ENCODE measurements around the gene CNIH3.
"Not testable (repeated sequence)": the region's sequence is repeated elsewhere in the genome, so short reads cannot be mapped to it uniquely, and the experiment has no call there.

CNIH3 gene

DNA sequence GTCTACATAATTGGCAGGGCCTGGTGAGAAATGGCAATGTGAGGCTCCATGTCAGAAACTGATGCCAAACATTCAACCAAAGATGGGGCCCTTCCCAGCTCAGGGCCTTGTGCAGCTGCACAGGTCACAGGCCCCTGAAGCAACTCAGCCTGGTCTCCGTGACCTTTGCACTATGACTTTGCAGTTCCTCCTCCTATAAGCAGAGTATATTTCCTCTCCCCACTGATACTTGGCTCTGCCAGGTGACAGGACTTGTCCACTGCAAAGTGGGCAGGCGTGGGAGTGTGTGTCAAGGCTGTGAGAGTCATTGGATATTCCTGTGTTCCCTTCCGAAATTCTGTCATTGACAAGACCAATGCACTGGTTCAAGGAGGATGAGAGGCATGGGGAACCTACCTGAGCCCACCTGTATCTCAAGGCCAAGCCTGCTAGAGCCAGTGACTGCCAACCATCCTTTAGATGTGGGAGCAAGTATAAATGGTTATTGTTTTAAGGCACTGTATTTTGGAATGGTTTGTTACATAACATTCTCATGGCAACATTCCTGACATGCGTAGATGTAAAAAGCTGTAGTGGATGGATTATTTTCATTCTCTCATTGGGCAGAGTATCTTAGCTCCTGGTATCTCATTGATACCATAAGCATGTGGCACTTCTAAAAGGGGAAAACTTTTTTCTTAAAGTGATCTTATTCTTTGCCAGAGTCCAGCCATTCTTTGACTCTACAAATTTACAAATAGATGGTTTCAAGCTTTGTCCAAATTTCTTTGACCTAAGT is 75.2 kb downstream of the CNIH3 start:
- no peak for DNase-seq

DNA sequence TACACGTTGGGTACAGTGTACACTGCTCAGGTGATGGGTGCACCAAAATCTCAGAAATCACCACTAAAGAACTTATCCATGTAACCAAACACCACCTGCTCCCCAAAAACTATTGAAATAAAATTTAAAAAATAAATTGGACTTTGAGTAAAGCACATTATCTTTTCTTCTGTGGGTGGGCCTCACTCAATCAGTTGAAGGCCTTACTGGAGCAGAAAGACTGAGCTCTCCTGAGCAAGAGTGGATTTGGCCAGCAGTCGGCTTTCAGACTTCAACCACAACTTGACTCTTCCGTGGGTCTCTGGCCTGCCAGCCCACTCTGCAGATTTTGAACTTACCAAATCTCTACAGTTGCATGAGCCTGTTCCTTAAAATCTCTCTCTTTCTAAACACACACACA is 78.9 kb downstream of the CNIH3 start:
- DNase-seq, result no peak

DNA sequence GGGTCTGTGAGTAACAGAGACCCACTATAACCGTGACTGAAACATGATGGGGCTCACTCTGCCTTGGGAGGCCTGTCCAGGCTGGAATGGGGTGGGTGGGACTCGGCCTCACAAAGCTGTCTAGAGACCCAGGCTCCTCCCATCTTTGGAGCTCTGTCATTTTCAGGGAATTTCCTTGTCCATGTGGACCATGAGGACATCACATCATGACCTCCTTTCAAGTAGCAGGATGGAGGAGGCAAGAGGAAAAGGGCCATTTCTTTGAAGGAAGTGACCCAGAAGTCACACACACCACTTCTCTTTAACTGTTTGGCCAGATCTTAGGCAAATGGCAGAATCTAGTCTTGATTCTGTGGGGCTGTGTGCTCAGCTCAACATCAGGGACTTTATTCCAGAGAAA is 79.9 kb downstream of the CNIH3 start:
- DNase-seq, result no peak

DNA sequence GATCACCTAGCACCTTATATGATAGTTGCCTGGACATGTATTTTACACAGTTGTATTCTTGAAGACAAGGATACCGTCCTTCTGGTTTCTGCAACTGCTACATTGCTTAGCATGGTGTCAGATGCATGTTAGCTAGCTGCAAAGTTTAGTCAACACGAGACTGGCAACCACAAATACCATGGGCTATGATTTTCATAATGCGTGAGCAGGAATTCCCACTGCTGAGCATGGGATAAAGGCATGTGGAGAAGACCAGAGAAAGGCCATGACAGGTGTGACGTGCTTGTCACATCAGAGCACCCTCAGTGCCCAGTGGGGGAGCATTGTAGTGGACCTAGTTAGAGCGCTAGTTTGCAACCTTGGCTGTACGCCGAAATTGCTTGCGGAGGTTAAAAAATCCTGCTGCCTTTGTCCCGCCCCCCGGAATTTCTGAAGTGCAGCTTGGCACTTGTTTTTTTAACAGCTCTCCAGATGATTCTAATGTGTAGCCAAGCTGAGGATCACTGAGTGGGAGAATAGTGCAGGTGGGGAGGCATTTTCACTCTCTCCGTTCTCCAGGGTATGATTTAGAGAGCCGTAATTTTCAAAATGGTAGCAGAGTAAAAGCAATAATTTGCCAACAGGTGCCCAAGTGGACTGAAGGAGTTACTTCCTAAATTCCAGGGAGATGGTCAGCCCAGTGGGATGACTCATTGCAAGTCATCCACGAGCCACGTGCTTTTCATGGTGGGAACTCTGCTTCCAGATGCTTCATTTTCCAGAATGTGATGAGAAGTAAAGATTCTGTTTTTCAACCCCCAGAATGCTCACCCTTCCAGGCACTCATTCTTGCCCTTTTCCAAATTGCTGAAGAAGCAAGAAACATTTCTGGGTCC is 81.0 kb downstream of the CNIH3 start:
- DNase-seq, result no peak

DNA sequence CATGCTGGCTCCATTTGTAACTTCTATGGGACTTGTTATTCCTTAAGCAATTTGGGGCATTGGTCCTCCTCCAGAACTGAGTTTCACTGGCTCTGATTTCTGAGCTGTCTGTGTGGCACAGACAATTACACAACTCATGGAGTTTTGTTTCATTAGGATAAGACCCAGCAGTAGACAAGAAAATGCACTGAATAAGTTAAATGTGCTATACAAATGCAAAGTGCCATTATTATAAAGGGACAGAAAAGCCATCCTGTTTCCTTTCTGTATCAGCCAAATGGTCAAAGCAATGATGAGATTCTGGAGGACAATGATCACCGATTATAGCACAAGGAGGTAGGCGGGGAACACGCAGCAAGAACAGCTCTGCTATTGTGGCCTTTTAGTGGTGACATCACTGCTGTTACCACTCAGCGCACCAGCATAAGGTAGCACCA is 81.9 kb downstream of the CNIH3 start:
- DNase-seq, result no peak

DNA sequence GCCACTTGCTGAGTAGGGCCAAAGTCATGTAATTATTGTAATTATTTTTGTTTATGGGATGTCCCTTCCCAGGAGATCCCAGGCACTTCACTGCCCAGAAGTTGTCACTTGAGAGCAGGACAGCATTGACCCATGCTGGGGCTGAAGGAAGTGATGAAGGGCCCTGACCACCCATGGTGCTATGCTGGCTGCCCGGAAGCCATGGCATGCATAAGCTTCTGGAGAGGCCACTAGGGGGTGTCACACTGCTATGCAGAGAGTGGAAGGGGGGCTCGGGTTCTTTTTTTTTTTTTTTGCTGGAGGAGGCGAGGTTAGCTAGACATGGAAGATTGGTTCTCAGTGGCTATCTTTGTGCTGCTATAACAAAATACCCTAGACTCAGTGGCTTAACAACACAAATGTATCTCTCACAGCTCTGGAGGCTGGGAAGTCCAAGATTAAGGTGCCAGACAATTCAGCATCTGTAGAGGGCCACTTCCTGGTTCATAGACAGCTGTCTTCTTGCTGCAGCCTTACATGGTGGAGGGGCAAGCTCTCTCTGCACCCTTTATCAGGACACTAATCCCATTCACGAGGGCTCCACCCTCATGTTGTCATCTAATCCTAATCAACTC is 84.9 kb downstream of the CNIH3 start:
- no peak for DNase-seq

DNA sequence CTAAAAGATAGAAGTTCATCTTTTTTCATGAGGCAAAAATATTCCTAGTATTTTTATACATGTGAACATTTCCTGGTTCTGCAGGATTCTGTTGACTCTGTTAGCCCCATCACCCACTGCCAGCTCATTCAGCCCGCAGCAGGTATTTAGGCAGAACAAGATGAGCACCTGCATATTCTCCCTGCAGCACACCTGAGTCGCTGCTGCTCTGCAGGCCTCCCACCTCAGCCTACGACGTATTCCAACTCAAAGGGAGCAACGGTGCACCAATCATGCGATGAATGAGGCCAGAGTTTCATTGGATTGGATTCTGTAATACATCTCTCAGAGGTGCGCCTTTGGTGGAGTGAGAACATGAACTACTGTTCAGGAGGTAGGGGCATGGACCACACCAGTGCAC is 87.6 kb downstream of the CNIH3 start:
- no peak for DNase-seq

DNA sequence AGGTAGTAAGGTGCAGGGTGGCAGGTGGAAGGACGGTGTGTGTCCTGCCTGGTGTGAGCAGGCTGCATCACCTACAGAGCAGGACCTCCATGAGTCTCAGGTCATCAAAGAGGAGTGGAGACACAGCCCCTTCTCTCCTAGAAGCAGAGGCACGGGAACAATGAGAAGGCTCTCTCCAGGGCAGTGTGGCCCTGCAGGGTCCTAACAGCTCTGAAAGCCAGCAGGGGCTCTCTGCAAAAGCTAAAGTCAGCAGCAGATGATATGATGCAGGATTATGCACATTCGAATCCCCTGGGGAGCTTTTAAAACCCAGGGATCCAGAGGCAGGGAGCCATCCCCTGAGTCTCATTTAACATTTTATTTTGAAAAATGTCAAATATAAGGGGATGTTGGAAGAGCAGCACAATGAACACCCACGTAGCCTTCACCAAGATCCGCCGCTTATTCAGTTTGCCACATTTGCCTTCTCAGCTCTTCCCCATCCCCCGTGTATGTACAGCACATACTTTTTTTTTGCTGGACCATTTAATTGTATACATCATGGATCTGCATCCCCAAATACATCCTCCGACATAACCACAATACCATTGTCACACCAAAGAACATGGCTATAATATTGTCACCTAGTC is 88.1 kb downstream of the CNIH3 start:
- DNase-seq, result no peak

DNA sequence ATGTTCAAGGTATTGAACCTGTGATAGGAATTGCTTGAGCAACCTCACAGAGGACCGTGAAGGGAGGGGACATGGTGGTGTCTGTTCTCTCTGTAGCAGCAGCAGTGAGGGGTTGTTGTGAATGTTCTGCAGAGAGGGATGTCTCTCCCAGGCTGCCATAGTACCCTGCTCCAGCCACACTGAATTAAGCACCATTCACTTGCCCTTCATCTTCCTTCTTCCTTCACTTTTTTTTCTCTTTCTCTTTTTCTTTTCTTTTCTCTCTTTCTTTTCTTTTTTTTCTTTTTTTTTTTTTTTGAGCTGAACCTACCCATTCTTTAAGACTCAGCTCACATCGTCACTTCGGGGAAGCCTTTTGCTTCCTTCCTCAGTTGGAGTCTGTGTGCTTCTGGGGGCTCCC is 89.5 kb downstream of the CNIH3 start:
- no peak for DNase-seq

DNA sequence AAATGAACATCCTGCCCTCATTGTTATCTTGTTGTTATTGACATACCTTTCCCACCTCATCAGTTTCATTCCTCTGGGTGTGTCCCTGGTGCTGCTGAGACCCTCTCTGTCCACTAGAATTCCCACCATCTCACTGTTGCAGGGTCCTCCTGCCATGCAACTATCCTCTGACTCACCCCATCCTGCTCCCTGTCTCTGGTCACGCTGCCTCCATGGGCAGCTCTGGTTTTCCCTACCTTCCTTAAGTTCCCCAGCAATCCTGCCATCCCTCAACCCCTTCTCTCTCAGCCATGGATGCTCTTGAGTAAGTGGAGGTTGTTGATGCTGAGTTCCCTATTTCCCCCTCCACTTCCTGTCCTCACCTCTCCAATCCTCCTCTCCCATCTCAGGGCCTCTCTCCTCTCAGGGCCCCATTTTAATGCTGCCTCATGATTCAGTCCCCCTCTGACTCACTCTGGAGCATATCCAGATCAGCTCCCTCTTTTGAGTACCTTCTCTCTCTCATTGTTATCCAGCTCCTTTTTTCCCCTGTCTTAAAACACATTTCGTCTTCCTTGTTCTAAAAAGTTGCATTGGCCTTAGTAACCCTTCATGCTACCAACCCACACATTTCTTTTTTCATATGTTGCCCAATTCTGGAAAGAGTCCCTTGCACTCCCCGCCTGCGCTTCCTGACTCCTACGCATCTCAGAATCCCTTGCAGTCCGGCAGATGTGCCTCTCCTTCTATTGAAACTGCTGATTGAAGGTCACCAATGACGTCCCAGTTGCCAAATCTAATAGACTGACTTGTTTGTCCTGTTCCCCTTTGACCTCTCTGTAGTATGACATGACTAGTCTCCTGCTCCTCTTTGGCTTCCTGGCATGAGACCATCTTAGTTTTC is 92.0 kb downstream of the CNIH3 start:
- no peak for DNase-seq

DNA sequence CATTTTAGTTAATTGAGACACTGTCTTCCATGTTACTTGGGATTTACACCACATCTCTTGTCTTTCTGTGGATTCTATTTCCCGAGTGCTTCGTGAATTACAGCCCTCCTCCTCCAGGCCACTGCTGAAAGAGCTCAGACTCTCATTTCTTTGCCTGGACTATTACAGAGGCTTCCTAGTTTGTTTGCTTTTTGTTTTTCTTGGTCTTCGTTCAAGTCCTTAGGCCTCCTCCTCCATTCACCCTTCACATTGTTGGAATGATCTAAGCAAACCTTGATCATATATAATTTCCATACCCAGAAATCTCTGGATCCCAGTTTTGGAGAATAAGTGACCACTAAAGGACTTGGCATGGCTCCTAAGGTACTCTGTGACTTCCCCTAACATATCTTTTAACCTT is 94.1 kb downstream of the CNIH3 start:
- no peak for DNase-seq

DNA sequence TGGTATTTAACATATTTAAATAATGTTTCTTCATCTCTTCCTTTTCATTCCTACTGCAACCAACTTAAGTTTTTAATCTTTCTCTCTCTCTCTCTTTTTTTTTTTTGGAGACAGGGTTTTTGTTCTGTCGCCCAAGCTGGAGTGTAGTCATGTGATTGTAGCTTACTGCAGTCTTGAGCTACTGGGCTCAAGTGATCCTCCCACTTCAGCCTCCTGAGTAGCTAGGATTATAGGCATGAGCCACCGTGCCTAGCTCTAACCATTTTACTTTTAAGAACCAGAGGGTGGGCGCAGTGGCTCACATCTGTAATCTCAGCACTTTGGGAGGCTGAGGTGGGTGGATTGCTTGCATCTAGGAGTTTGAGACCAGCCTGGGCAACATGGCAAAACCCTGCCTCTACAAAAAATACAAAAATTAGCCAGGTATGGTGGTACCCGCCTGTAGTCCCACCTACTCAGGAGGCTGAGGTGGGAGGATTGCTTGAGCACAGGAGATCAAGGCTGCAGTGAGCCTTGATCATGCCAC is 95.2 kb downstream of the CNIH3 start:
- DNase-seq, result not testable (repeated sequence)

DNA sequence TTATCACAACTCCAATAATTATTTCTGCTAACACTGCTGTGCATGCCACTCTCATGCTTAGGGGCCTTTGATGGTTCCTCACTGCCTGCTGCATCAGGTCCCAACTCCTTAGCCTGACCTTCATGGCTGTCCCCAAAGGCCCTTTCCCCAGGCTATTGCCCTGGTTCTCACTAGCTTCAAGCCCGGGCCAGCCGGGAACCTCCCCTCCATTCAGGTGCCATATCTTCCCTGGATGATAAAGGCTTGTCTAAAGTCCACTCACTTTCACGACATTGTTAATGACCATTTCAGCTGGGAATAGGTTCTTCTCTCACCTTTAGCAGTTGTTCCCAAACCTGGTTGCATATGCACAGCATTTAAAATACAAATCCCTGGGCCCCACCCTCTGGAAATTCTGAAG is 95.8 kb downstream of the CNIH3 start:
- no peak for DNase-seq

DNA sequence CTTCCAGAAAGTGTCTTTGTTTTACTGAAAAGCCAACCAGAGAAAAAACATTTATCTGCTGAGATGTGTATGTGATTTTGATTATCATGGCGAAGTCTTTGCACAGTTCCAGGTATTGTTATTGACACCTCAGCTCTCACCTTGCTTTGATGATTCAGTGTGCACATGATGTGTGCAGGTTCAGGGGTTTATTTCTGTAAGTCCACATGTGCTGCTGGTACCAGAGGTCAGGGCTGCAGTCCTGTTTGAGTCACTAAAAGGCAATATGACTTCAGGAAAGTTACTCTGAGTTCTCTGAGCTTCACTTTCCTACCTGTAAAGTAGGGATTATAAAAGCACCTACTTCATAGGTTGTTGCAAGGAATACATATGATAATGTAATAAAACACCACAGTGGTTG is 97.1 kb downstream of the CNIH3 start:
- DNase-seq, result no peak

DNA sequence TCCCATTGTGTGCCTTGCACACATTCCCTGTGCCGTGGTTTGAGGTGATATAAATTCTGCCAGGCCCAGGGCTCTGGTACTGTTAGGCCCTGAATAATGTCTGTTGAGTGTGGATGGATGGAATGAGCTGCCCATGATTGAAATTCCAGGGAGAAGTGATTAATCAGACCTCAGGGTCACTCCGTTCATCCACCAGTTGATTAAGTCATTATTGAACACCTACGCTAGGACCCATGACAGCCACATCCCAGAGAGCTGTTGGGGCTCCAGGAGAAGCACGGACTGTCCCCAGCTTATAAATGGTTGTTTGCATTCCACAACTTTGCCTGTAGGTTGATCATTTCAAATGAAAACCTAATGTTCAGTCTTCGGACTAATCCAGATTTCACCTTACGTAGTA is 98.4 kb downstream of the CNIH3 start:
- DNase-seq, result no peak

DNA sequence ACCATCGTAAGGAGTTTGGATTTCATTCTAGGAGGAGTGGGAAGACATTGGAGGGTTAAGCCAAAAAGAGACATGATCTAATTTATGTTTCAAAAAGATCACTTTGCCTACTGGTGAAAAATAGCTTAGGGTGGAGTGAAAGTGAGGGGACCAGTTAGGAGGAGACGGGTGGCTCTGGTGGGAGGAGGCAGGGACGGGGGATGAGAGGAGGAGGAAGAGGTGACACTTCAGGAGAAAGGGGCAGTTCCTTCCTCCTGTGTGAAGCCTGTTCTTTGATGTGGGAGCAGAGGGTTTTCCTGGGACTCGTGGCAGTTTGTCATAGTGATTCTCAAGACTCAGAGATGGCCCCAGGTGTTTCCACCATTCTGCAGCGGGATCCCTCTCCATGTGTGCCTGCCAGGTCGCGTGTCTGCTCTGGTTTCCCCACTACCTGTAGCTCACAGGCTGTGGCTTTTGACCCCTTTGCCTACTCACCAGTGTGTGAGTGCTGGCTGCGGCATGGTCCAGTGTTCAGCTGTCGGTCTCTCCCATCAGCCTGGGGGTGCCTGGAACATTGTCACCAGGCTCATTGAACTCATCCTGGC is 102.4 kb downstream of the CNIH3 start:
- no peak for DNase-seq

DNA sequence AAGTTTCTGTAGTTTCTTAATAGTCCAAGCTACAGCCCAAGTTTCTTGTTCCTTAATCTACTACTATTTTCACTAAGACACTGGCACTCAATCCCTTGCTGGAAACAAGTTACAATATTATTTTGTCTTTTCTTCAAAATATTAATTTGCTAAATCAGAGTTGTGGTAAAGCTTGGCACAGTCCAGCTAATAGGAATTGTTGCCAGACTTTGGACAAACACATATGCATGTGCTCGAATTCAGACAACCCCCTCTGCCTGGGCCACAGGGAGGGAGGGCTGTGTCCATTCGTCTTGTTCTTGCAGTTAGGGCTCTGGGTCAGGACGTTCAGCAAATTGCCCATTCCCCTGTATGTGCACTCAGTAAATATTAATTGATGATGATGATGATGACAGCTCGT is 103.6 kb downstream of the CNIH3 start:
- DNase-seq, result no peak

DNA sequence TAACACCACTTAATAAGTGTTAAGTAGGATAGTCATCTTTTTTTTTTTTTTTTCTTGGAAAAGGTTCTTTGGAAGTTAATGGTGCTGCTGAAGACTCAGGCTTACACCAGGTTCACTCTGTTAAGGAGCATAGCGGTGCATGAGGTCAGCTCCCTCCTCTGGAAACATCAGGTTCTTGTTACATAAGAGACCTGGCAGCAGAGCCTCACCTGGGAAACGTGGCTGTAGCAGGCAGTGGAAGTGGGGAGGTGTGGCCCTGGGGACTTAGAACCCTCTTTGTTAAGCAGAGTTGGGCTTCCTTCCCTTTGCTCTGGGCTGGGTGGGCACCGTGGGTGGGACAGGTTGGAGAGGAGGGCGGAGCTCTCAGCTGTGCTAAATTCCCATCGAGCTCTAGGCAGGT is 104.1 kb downstream of the CNIH3 start:
- DNase-seq, result no peak

DNA sequence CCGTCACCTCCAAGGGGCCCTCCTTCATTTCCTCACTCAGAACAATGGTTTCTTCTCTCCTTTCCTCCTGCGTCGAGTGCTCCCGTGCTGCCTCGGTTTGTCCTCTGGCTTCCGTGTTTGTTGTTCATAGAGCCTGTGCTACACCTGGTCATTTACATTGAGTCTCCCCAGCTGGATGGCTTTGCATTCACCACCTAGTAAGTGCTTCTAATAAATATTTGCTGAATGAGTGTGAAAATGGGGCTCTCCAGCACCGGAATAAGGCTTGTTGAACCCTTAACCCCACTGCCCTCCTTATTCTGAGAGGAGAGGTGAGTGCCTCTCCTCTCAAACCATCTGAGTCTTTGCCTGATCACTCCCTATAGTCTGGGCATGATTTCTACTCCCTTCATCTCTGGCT is 104.9 kb downstream of the CNIH3 start:
- DNase-seq, result no peak

DNA sequence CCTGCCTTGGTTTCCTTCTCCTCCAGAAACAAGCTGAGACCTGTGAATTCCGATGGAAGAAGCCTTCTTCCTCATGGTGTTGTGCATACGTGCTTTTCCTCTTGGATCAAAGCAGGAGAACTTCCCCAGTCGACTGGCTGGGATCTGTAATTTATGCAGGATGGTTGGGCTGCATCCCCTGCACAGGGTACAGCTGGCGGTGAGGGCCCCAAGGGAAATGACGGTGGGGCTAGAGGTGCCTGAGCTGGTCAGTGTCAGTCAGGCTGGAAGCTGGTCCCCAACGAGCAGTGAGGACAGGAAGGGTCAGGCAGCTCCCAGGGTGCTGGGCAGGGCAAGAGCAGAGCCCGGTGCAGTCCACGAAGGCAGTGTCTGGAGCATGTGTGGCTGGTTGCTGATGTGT is 106.7 kb downstream of the CNIH3 start:
- no peak for DNase-seq

DNA sequence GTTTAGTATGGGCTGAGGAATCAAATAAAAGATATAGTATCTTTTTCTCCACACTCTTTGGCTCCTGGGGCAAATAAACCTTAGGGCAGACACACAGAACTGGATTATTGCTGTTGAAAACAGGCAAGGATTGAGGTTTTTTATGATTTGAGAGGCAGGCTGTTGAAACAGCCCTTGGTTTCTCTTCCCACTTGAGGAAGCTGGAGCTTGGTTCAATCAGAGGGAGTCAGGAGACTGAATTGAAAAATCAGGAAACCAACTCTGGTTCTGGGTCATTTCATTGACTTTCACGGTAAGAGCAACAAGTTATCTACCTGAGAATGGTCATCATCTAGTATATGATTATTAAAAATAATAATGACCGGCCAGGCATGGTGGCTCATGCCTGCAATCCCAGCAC is 108.4 kb downstream of the CNIH3 start:
- no peak for DNase-seq

All from stimulated activated CD4-positive, alpha-beta T cell treated with anti-CD3 and anti-CD28 coated beads, Interleukin-4, amount 100 ng/mL, for 1 hour (primary cell).